Erythroblast (primary cell): ENCODE results near the gene PLCZ1.

Experiments used
- GATA1 ChIP-seq: IDR thresholded peaks from 2 replicates; pipeline ENCODE4 v1.6.1; 2011; ENCODE audit warnings: low read depth, mild to moderate bottlenecking, control low read depth, low read length, moderate library complexity
- POLR2A ChIP-seq: IDR thresholded peaks from 2 replicates; pipeline ENCODE4 v1.6.1; 2011; ENCODE audit warnings: mild to moderate bottlenecking, low read length

DNA sequence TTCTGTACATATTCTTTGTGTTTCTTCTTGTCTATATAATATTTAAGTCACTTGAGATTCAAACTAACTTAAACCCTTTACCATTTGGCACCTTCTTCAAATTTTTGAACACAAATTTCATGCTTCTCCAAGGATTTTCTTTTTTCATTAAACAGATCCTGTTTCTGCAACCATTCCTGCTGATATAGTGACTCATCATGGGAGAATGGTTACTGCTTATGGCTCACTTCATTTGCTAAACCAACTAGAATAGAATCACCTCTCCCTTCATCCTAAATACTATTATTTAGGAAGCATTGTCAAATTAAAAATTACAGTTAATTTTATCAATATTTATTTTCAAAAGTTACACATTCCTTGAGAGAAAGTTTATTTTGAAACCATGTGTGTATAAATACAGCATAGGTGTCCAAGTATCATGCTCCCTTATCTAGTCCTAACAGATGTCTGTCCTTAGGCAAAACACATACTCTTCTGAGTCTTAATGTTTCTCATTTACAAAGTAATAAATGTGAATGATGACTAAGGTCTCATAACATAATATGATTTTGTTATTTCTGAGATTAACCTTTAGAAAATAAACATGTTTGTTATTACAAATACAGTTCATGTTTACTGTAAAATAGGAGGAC lies 40.7 kb downstream of the PLCZ1 start:
- TF ChIP-seq POLR2A (no peak), GATA1 (no peak)
